NCI-H82 treated with DMSO at 0.1 percent for 48 hours (cell line): ENCODE measurements around the gene DPP6.

Source experiments
- DNase-seq: peaks from one replicate; lab custom pipeline; 2025; ENCODE audit not compliant: unreplicated experiment; lab: John Stamatoyannopoulos, UW

DPP6 gene

DNA sequence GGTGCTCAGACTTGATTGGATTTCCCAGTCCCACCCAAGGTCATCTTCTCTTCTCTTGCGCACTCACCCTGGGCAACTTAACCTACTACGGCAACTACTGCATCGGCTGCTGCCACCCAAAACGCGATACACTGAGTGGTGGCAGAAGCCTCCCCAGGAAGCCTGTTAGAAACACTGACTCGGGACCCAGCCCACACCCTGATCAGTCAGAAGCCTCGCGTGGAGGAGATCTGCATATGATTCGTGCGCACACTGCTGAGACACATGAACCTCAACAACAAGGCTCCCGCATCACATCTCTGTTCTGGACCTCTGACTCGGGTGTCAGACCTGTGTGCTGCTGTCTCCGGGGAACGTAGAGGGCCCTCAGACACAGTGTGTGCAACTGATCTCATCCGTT is 531.3 kb downstream of the DPP6 start:
- DNase-seq = no peak

DNA sequence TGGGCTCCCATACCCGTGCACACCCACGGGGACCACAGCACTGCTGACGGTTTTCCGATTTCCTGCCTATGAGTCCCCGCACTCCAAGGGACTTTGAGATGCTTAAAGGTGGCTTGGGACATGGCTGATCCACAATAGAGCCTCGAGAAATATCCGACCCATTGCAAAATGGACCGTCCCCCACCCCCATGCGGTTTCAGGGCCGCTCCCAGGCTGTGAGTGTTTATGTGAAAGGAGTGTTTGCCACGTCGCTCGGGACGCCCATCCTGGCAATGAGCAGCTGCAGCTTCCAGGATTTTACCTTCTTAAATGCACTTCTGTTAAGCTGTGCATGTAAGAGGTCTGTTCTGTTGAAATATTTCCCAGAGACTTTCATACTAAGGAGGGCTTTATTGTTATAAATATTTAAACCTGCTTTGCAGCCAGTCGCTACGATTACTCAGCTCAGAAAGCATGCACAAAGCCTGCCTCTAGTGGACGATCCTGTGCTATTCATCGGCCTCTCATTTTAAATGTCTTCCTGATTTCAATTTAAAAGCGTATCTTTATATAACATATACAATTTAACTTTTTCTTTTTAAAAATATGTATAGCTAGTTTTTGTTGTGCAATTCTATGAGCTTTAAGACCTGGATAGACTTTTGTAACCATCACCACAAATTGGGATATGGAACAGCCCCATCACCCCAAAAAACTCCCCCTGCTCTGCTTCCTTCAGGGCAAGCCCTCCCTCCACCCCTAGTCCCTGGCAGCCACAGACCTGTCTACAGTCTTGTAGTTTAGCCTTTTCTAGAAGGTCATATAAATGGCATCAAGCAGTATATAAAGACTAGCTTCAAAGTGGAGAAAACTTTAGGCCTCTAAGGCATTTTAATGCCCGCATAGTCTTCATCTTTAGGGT is 532.4 kb downstream of the DPP6 start:
- no peak for DNase-seq

DNA sequence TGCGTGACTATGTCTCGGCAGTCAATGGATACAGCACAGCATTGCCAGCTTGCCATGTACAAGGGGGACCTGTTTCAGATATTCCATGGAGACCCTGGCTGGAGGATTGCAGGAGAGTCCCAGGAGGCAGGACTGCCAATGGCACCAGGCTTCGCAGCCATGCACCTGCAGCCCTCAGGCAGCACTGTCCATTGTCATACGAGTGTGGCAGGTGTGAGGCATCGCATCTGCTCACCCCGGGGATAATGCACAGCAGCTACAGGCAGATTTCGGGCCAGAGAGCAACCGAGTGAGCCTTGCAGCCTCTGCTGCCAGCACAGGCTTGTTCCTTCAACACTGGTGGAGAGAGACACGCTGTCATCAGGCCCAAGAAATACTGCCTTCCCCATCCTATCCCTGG is 535.6 kb downstream of the DPP6 start:
- no peak for DNase-seq

DNA sequence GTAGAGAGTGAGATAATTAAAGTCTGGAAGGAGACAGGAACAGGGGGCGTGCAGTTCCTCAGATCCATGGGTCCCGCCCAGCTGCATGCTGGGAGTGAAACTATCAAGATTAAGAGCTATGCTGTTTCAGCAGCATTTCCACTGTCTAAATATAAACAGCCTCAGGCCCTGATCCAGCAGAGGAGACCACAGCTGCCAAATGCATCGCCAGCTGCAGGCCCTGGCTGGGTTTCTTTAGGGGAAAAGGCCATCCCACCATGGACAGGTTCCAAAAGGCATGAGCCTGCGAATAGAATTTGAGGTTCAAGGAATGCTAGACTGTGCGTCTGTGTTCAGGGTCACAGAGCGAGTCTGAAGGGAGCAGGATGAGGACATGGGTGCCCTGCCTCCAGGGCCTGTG is 539.3 kb downstream of the DPP6 start:
- no peak for DNase-seq

DNA sequence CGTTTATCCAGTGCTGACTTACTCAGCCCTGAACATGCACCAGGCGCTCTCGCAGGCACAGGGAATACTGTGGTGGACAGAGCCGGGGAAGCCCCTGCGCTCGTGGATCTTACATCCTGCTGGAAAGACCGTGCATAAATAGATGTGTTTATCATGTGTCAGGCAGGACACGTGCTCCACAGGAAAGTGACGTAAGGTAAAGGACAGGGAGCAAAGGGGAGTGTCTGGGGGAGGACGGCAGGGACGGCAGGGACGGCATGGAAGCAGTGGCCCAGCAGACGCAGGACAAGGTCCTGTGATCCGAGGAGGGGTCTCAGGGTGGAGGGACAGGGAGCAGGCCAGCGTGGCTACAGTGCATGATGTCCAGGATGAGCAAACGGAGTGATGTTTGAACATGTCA is 540.2 kb downstream of the DPP6 start:
- DNase-seq = no peak

DNA sequence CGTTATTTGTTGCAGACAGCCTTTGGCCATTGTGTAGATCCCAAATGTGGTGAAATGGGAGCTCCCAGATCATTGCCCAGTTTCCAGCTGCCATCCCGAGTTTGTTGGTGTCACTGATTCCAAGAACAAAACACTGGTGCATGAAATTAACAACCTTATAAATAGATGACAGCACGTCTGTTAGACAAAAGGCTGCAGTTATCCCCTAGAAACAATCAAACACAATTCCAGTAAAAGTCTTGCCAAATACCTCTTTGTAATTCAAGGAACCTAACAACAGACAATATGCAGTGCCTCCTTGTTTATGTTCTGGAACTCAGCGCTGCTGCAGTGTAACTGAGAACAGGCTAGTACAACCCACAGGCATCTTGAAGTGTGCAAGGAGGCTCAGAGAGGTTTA is 546.2 kb downstream of the DPP6 start:
- no peak for DNase-seq

DNA sequence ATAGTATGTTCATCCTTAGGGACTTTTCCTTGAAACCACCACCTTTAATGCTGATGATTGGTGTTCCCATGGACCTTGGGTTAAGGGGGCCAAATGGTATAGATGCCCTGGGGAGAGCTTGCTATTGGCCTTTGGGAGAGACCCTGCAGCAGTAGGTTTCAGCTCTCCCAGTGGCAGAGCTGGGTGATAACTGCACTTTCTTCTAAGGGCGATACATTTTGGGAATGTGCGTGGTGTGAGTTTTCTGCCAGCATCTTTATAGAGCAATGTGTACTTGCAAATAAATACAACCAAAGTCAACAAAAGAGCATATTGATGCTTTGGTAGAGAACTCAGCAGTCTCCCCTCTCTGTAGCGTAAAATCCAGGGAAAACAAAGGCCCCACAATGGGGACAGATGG is 546.7 kb downstream of the DPP6 start:
- no peak for DNase-seq

DNA sequence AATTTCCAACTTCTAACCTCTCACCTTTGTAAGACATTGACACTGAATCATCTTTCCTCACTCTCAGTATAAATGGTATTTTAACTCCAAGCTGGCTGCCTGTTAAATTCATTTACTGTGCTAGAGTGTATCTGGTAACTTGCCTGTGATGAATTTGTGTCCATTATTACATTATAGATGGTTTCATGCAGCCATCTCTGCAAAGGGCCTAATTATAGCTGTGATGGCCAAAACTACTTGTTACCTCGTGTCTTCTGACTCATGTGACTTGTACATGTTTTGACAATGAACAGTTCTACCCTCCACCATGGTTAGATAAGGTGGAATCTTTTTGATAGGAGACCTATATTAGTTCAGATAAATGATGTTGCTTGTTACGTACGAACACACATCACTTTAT is 558.7 kb downstream of the DPP6 start:
- DNase-seq = no peak

DNA sequence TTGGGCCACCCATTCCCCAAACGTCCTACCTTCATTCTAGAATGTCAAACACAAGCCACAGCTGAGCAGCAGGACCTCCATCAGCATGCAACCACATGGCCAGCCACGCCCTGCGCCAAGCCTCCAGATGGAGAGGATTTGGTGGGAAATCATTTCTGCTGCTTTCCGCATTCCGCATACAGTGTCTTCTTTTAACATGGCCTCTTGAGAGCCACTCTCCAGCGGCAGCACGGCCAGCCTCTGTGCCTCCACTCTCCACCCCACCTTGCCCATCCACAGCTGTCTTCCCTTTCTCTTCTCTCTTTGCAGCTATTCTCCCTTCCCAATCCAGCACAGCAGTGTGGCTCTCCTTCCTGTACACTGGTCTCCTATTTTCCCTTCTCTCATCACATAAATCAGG is 561.6 kb downstream of the DPP6 start:
- no peak for DNase-seq

DNA sequence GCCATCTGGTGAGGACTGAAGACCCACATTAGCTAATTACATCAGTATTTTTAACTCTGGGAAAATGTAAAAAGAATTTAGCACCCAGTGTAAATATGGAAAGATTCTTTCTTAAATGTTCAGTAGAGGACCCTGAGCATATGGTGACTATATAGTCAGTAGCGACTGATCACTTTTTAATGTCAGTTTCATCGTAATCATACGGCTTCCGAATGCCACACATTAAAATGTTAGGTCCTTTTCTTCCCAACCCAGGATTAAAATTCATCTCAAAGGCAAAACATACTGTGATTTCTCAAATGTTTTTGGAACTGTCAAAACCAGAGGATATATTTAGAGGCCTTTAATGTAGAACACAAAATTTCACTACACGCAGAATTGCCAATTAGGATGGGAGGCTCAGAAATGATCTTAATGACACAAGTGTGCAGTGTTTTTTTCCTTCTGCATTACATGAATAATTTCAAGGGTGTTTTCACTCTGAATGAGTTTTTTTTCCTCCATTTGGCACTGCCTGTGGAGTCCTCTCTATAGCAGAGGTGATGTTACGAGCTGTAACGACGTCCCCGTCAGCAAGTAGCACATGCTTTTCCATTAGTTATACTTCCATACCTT is 568.0 kb downstream of the DPP6 start:
- no peak for DNase-seq

DNA sequence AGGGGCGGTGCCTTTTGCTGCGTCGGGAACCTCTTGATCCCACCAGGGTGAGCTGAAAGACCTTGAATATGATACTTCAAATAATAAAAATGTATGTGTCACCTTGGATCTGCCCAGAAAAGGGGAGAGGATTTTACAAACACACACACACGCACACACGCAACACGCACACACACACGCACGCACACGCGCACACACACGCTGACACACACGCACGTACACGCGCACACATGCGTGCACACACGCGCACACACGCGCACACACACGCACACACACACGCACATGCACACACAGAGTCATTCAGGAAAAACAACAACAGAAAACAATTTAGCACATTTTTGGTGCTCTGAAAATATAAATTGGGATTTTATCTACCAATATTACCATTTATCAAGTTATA is 571.2 kb downstream of the DPP6 start:
- no peak for DNase-seq

DNA sequence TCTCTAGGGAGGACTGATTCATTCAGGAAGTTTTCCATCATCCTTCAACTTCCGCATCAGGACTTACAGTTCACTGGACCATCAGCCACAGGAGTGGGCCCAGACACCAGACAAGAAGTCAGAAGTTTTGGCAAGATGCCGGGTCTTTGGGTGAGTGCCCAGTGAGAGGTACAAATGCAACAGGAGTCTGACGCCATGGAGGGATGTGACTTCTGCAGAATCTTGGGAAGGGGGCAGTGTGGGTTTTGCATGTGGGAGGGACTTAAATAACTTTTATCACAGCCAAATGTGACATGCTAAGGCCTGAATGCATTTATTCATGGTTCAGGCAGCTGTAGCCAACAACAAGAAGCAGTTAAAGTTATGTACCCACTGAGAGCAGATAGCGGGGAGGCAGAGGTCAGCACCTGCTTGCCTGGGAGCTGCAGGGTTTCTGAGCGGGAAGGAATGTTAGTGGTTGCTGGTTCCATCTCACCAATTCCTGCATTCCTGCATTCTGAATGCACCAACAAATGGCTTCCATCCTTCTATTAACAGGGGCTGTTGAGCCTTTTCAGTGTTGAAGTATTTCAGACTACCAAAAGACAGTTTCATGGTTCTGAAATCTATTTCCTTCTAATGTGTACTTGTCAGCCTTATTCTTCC is 575.6 kb downstream of the DPP6 start:
- no peak for DNase-seq

DNA sequence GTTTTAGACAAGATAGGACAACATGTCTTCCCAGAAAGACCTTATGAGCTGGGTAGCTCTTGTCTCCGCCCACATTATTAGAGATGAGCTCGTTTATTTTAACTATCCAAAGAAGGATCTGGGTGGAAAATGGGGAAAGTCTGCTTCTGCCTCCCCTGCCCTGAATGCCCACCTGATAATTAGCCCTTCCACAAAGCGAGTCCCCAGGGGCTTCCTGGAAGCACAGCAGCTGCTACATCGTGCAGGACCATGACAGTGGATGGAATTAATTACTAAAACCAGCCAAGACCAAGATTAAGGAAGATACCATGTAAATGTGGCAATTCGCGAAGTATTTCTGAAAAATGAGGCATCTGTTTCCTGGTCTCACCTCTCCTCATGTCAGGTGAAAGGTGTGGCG is 576.4 kb downstream of the DPP6 start:
- no peak for DNase-seq

DNA sequence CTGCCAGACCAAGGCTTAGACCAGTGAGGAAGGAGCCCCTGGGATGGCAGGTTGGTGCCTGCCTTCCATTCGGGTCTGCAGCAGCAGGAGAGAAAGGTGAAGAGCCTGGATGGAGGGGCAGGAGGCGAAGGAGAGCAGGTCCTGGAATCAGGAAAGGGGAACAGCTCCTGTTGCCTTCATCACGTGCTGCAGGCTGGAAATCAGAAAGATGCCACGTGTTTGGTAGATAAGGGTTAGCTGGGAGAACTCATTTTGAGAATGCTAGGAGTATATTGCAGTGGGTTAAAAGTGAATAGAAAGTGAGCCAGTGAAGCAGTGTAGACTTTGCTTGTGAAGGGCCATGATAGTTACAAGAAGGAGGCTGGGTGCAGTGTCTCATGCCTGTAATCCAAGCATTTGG is 579.0 kb downstream of the DPP6 start:
- DNase-seq = no peak

DNA sequence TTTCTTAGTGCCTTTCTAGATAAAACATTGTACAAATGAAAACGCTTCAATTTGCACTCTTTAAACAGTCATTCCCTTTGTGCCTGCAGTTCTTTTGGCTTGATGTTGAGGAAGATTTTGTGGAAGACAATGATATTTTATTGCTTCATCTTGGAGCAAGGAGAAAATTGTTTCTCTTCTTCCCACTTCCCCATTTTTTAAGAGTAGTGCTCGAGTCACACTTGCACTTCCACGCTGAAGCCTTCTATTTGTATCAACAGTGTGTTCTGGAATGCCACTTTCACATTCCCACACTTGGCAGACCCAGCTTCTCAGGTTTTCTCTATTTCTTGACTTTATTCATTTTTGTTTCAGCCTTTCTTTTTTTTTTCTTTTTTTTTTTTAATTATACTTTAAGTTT is 581.4 kb downstream of the DPP6 start:
- no peak for DNase-seq

DNA sequence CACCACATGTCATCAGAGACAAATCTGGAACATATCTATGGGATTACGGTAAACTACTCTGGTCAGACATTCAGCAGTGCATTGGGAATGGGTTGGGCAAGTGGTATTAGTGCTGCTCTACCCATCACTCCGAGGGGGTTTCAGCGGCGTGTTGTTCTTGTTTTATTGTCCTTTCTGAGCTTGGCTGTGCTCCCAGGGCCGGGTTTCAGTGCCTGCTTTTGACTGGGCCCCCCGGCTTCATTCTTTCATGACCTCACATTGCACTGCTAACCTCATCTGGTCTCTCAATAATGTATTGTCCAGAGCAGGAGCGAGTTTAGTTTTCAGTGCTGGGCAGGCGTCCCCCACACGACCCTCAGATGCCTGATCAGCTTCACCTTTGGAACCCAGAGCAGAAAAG is 586.1 kb downstream of the DPP6 start:
- DNase-seq = no peak

DNA sequence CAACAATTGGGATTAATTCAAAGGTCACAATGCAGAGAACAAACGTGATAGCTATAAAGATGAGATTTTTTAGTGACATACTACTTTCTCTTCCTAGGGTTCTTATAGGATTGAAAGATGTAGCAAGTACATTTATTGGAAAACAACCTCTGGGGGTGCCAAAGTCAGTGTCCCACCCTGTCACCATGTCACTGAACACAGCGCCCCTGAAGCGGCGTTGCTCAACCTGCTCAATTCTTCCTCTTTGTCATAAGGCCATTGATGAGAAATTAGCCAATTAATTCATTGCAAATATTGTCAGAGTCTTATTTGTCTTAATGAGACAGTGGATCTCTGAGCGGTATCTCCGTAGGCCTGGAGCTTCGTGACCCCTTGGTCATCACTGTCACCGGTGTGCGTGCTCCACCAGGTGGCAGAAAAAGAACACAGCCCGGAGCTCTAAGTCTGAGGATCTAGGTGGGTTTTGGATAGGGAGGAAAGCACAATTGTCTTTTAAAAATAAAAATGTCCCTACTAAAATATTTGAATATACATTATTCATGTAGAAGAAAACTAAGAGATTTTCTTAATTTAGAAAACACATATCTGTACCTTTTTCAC is 588.2 kb downstream of the DPP6 start:
- DNase-seq = no peak

DNA sequence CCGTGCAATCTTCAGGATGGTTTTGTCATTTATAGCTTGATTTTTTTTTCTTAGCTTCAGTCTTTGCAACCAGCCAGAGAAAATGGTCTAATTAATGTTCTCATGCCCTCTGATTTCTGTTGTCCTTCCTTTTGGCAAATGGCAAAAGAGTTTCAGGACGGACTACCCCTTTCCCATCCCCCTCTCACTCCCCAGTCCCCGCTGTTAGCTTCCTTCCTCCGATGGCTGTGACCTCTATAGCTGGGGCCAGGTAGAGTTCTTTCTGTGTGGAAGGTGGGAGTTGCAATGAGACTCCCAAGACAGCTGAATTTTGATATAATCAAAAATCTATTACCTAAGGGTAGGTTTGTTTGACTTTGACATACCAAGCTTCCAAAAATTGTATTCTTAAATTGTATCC is 588.7 kb downstream of the DPP6 start:
- no peak for DNase-seq

DNA sequence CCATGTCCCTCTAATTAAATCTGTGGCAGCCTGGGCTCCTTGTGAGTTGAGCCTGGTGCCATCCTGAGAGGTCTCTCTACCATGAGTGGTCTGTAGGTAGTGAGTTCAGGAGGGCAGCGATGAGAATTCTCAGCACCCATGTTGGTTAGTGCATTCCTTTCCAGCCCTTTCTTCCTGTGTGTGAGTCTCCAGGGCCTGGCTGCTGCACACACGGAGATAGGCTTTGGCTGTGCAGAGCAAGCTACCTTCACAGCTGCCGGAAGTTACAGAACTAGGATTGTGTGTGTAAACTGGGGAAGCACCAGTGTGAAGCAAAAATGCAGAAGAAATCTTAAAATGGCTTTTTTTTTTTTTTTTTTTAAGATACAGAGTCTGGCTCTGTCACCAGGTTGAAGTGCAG is 592.2 kb downstream of the DPP6 start:
- no peak for DNase-seq

DNA sequence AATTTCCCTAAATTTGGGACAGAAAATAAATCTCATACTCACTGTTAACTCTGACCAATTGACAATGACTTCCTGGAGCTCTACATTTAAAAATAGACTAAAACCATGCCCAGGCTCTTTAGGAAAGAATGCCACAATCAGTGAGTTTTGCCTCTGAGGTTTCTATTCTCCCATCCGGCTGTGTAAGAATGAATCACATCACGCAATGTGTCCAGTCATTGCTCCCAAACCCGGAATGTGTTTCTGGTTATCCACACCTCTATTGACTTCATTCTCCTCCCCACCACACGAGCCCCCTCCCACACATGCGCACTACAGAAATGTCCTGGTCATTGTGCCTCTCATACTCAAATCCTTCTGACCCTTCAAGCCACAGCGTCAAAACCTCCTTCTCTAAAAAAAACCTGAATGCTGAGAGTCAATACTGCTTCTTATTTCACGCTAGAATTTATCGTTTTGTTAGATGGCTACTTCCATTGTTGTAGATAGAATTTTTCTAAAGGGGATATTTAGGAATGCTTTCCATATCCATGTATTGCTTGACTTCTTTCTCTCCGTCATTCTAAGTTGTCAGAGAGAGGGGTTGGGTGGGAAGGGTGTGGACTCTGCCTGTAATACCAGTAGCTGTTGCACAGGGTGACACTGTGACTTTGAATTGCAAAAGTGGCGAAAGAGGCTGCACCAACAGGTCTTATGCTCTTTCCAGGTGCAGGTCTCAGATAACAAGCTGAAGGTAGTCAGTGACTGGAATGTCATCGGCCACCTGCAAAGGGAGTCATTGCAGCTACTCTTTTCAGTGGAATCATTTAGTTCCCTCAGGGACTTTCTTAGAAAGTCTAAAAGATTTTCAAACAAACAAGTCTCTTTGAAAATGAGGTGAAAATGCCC is 594.2 kb downstream of the DPP6 start:
- DNase-seq = no peak

DNA sequence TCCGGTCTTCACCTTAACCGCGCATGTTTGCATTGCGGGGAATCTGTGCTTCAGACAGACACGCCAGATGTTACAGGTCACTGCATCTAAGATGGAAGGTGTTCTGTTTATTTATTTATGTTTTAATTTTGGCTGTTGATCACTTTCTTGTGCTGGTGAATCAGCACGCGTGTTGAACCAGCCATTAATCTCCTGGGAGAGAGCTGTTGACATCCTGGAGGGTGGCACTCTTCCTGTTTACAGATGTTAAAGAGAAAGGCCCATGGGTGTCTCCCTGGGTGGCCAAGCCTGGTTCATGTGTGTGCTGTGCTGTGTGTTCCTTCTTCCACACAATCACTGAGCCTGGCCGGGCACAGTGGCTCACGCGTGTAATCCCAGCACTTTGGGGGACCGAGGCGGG is 595.4 kb downstream of the DPP6 start:
- DNase-seq = no peak
